HG02981 (cell line): ENCODE measurements around the gene EPHB3.

ENCODE experiments used
- ATAC-seq: cut with Tn5 transposase; IDR thresholded peaks from one replicate; pipeline ENCODE4 v1.9.1; 2021; ENCODE audit warnings: mild to moderate bottlenecking, moderate library complexity; ENCODE audit not compliant: unreplicated experiment

EPHB3 gene

GRCh38 chr3:184563561-184563925, 2.0 kb downstream of the EPHB3 start:
- no peak for ATAC-seq

GRCh38 chr3:184563941-184564684, 2.5 kb downstream of the EPHB3 start:
- no peak for ATAC-seq

- ATAC-seq, result no peak
Observed at GRCh38 chr3:184564685-184565385, 3.2 kb downstream of the EPHB3 start.

GRCh38 chr3:184565421-184566211, 4.0 kb downstream of the EPHB3 start:
- no peak for ATAC-seq

- ATAC-seq, result no peak
Observed at GRCh38 chr3:184566441-184567414, 5.1 kb downstream of the EPHB3 start.

- no peak for ATAC-seq
Observed at GRCh38 chr3:184567946-184568559, 6.5 kb downstream of the EPHB3 start.

- no peak for ATAC-seq
Observed at GRCh38 chr3:184568560-184568923, 7.0 kb downstream of the EPHB3 start.

- ATAC-seq, result no peak
Observed at GRCh38 chr3:184568924-184569829, 7.6 kb downstream of the EPHB3 start.

- ATAC-seq, result no peak
Observed at GRCh38 chr3:184570035-184570434, 8.4 kb downstream of the EPHB3 start.

GRCh38 chr3:184570489-184570888, 8.9 kb downstream of the EPHB3 start:
- no peak for ATAC-seq

- no peak for ATAC-seq
Observed at GRCh38 chr3:184571750-184572377, 10.3 kb downstream of the EPHB3 start.

- ATAC-seq, result no peak
Observed at GRCh38 chr3:184572633-184573270, 11.2 kb downstream of the EPHB3 start.

GRCh38 chr3:184574515-184575417, 13.2 kb downstream of the EPHB3 start:
- no peak for ATAC-seq

- no peak for ATAC-seq
Observed at GRCh38 chr3:184575701-184576100, 14.1 kb downstream of the EPHB3 start.

- ATAC-seq, result no peak
Observed at GRCh38 chr3:184576457-184577240, 15.1 kb downstream of the EPHB3 start.

GRCh38 chr3:184577546-184577945, 16.0 kb downstream of the EPHB3 start:
- no peak for ATAC-seq
